SH-SY5Y (cell line): ENCODE data around the gene CHCT1.

Source experiments
- GATA2 ChIP-seq: IDR thresholded peaks from 2 replicates; pipeline ENCODE4 v1.6.1; 2011; ENCODE audit warnings: mild to moderate bottlenecking, low read depth, low read length
- GATA3 ChIP-seq: IDR thresholded peaks from 2 replicates; pipeline ENCODE4 v1.6.1; 2011; ENCODE audit warnings: low read depth, mild to moderate bottlenecking, low read length, moderate library complexity

Gene CHCT1

GRCh38 chr17:60393840-60394723, 28.2 kb upstream of the CHCT1 start:
- TF ChIP-seq GATA2 (no peak), GATA3 (no peak)

GRCh38 chr17:60395508-60396065, 26.7 kb upstream of the CHCT1 start:
- no peak for TF ChIP-seq GATA2
- no peak for TF ChIP-seq GATA3

- TF ChIP-seq GATA3 = no peak
- TF ChIP-seq GATA2 = no peak
Measured at GRCh38 chr17:60396412-60396811, 25.9 kb upstream of the CHCT1 start.

DNA sequence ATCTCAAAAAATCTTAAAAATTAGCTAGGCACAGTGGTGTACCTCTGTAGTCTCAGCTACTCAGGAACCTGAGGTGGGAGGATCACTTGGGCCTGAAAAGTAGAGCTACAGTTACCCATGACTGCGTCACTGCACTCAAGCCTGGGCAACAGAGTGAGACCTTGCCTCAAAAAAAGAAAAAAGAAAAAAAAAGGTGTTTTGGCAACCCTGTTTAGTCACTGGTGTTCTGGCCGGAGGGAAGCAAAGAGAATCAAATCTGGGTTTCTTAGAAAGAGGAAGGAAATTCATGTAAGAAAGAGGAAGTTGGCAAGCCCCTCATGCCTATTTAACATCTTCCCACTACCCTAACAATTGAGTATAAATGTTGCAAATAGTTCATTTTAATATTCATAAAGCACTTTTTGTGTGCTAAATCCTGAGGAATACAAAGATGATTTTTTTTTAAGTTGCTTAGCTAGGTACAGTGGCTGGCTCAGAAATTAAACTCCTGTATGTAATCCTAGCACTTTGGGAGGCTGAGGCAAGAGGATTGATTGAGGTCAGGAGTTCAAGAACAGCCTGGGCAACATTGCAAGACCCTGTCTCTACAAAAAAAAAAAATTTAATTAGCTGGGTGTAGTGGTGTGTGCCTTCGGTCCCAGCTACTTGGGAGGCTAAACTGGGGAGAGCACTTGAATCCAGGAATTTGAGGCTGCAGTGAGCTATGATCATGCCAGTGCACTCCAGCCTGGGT, 23.9 kb upstream of the CHCT1 start:
- no peak for TF ChIP-seq GATA2
- TF ChIP-seq GATA3 = no peak

- TF ChIP-seq GATA2 = no peak
- no peak for TF ChIP-seq GATA3
Measured at GRCh38 chr17:60401819-60402218, 20.5 kb upstream of the CHCT1 start.

DNA sequence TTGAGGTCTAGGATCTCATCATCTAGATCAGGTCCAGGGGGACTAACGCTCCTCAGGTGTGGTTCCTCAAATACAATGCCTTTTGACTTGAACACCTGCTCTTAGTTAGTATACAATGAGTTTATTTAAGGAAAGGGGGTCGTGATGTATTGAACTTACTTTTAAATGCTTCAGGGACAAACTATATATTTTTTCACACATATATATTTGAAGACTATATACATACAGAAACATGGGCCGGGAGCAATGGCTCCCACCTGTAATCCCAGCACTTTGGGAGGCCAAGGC, 18.8 kb upstream of the CHCT1 start:
- TF ChIP-seq GATA3 (no peak), GATA2 (no peak)

DNA sequence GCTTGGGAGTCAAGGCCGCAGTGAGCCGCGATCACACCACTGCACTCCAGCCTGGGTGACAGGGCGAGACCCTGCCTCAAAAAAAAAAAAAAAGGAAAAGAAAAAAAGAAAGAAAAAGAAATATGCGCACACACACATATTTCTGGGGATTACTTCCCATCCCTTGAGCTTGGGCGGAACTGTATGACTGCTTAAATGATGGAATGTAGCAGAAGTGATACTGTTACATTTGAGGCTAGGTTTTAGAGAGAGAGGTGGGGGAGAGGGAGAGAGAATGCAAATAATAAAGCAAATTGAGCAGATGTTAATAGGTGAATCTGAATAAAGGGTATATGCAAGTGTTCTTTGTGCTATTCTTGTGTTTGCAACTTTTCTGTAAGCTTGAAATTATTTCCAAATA, 18.3 kb upstream of the CHCT1 start:
- TF ChIP-seq GATA3 (no peak), GATA2 (no peak)

GRCh38 chr17:60406887-60407286, 15.4 kb upstream of the CHCT1 start:
- TF ChIP-seq GATA3 = no peak
- no peak for TF ChIP-seq GATA2

DNA sequence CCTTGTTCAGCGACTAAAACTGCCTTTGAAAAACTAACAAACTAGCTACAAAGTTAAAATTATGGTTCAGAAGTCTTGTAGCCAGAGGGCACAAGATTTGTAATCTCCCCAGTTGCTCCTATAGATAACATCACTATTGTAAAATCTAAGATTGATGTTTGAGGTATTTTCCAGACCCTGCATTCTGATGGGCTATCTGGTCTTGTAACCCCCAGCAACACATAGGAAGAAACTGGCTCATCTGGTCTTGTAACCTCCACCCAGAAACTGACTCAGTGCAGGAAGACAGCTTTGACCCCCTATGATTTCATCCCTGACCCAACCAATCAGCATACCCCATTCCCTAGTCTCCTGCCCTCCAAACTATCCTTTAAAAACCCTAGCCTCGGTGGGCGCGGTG, 12.3 kb upstream of the CHCT1 start:
- TF ChIP-seq GATA2 (no peak), GATA3 (no peak)

DNA sequence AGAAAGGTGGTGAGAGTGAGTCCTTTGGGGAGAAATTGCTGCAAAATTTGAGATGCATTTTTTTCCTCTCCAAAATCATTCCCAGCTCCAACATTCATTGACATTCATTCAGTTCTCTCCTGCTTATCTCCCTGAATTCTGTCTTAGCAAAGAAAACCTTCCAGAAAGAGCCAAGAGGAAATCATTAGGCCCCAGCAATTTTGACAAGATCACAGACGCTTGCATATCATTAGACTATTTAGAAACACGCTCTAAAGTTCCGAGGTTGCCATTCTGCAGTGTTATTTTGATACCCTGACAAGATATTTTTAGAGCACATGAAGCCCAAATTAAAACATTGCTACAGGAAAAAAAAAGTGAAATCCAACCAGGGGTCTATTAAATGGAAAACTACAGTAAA, 9.6 kb upstream of the CHCT1 start:
- TF ChIP-seq GATA2 (no peak), GATA3 (no peak)

DNA sequence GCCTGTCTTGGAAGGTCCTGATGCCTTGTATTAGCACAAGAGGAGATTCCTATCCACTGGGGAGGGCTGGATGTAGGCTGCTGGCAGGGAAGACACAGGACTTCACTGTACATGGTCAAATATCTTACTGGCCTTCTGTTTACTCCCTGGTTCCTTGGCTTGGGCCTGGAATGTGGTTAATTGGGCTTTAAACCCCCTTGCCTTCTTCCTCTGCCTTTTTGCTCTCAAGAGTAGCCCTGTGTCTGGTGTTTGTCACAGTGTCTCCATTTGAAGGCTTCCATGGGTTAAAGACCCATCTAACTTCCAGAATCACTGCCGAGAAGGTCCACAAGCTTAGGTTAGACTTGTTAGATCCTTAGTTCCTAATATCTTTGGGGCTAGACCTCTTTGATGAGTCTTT, 7.1 kb upstream of the CHCT1 start:
- no peak for TF ChIP-seq GATA2
- no peak for TF ChIP-seq GATA3

- TF ChIP-seq GATA3 (no peak), GATA2 (no peak)
Measured at GRCh38 chr17:60416368-60416925, 5.8 kb upstream of the CHCT1 start.

- TF ChIP-seq GATA3 = no peak
- TF ChIP-seq GATA2 = no peak
Measured at GRCh38 chr17:60421273-60422161, 772 bp upstream of the CHCT1 start.

DNA sequence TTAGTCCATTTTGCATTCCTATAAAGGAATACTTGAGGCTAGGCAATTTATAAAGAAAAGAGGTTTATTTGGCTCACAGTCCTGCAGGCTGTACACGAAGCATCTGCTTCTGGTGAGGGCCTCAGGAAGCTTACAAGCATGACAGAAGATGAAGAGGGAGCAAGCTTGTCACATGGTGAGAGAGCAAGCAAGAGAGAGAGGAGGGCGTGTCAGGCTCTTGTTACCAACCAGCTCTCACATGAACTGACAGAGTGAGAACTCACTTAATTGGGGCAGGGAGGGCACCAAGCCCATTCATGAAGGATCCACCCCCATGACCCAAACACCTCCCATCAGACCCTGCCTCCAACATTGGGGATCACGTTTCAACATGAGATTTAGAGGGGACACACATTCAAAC, 1.6 kb downstream of the CHCT1 start:
- TF ChIP-seq GATA3 (no peak), GATA2 (no peak)

- TF ChIP-seq GATA2 (no peak), GATA3 (no peak)
Measured at GRCh38 chr17:60425626-60426025, 3.3 kb downstream of the CHCT1 start.
